ENCODE data around the gene TLR3.
A peak's percentile ranks its signal among the peaks of the same experiment; 100 is the strongest.

TLR3 gene

DNA sequence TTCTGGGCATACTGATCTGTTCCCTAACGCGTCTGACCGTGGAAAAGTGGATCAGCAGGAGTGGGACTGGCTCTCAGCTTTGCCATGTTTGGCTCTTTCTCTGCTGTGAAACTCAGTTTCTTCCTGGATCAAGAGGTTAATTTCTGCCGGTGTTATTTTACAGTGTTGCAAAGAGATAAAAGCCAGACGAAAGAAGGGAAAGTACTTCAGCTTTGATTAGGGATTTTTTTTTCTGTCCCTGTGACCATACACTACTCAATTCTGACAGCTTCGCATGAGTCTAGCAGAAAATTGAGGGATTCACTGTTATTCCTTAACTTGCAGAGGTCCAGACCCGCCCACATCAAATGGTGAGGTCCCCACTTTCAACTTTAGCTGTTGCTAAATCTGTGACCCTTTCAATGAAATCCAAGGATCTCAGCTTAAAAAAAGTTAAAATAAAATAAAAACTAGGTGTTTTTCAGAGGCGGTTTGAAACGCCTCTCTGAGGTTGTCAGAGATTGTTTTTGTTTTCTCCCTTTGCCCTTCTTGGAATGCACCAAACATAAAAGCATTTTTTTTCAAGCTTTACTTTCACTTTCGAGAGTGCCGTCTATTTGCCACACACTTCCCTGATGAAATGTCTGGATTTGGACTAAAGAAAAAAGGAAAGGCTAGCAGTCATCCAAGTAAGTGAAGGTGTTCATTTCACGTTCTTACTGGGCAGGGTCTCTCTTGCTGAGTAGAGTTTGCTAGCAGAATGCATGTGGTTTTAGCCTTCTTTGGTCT is at the start of gene TLR3:
Gene TLR3 (plus strand): TSS at position 576 of the 768 bp plus-strand sequence. CDS start 7,464 bp downstream, outside the sequence.
- peak within 1 kb of the TSS; percentile 56 for H3K4me3 ChIP-seq (ENCODE audit: low read depth, low read length)
- TF ChIP-seq, protein P1, sequence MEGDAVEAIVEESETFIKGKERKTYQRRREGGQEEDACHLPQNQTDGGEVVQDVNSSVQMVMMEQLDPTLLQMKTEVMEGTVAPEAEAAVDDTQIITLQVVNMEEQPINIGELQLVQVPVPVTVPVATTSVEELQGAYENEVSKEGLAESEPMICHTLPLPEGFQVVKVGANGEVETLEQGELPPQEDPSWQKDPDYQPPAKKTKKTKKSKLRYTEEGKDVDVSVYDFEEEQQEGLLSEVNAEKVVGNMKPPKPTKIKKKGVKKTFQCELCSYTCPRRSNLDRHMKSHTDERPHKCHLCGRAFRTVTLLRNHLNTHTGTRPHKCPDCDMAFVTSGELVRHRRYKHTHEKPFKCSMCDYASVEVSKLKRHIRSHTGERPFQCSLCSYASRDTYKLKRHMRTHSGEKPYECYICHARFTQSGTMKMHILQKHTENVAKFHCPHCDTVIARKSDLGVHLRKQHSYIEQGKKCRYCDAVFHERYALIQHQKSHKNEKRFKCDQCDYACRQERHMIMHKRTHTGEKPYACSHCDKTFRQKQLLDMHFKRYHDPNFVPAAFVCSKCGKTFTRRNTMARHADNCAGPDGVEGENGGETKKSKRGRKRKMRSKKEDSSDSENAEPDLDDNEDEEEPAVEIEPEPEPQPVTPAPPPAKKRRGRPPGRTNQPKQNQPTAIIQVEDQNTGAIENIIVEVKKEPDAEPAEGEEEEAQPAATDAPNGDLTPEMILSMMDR (IDR thresholded peaks at IDR 0.05; ENCODE audit: low read depth, low read length): no peak

DNA sequence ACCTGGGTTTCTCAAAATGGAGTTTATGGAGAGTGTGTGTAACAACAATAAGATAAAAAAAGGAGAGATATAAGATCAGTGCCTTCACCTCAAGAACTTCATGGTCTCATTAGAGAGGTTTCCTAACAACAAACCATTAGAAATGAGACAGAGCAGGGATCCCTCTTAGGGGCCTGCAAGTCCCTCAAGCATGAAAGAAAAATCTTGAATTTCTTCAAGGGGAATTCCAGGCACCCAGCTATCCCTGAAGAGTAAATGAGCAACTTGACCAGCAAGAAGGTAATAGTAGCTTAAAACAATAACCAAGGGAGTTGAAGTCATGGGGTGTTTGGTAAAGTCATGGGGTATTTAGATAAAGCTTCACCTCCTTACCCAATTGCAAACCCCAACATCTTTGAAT is 49.7 kb upstream of the TLR3 start:
- H3K4me3 ChIP-seq (ENCODE audit: low read depth, low read length): no peak overlapping the region
- TF ChIP-seq, protein P1 (IDR thresholded peaks at IDR 0.05; ENCODE audit: low read depth, low read length): no peak

DNA sequence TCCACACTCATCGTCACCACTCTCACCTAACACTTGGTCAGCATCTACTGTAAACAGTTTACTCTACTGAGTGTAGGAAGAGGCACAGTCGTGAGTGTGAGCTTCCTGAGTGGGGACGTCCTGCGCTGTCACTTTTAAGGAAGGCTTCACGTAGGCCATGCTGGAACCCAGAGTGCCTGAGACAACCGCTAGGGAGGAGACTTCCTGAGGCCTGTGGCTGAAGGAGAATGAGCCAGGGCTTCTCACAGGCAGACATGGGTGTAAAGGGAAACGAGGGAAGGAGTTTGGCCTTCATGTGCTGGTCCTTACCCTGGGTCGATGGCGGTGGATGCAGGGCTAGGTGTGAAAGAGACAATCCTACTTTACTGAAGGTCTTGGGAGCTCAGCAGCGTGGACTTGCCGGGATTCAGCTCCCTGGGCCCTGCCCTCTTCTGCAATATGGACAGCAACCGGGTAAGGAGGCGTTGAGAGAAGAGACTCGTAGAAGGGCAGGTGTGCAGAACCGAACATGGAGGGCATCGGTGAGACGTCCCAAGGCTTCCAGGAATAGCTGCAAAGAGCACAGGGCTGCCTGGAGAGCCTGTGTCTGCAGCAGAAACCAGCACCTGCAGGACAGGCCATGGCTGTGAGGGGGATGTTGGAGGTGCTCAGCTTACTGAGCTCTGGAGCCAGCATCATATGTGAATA is 48.7 kb upstream of the TLR3 start:
- H3K4me3 ChIP-seq (ENCODE audit: low read depth, low read length): no peak overlapping the region
- TF ChIP-seq, protein P1 (IDR thresholded peaks at IDR 0.05; ENCODE audit: low read depth, low read length): no peak

DNA sequence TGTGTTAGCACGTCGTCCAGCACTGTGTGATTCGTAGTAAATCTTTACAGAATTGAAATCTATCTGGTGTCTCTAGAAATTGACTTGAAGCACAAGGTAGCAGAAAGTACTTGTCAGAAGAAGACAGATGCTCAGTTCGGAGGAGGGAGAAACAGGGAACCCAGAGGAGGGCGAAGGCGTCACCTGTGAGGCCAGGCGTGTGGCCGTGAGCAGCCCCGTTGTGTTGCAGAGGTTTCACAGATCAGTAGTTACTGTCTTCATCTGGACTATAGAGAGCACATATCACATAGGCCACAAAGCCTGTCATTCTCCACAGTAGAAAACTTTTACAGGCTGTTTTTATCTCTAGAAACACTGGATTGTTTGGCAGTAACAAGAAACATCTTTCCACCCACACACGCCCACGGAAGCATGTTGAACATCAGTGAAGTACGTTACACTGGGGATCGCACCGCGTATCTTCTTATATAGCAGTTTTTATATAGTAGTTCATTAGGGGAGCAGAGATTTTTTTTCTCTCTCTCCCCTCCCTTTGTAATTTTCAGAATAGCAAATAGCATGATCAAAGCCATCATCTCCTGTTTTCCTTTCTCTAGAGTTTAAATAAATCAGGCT is 48.1 kb upstream of the TLR3 start:
- H3K4me3 ChIP-seq (ENCODE audit: low read depth, low read length): no peak overlapping the region
- TF ChIP-seq, protein P1 (IDR thresholded peaks at IDR 0.05; ENCODE audit: low read depth, low read length): no peak

DNA sequence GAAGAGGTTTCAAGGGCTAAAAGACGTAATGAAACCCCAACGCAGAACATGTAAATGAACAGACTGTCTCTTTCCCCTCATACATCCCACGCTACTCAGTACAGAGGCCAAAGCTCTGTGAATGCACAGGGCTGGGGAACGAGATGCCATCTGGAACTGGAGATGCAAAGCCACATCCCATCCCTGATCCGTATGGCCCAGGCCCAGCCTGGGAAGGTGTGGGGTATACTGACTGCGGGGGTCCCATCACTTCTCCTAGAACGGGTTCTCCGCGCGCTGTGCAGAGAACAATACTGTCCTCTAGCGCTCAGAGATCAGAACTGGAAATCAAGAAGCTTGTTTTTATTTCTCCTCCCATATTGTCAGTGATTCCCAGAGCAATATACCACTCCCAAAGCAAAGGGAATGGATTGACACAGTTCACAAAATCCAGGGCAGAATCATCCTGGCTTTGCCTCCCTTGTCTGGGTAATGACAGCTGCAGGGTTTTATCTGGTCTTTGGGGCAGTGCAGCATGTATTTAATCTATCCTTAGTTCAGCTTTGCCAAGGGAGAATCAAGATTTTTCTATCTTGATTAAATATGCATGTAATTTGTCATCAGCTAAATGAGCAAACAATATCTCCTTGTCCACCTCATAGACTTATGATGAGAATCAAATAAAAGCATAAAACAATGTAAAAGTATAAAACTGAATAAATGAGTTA is 47.3 kb upstream of the TLR3 start:
- H3K4me3 ChIP-seq (ENCODE audit: low read depth, low read length): no peak overlapping the region
- TF ChIP-seq, protein P1 (IDR thresholded peaks at IDR 0.05; ENCODE audit: low read depth, low read length): peak; percentile 83

DNA sequence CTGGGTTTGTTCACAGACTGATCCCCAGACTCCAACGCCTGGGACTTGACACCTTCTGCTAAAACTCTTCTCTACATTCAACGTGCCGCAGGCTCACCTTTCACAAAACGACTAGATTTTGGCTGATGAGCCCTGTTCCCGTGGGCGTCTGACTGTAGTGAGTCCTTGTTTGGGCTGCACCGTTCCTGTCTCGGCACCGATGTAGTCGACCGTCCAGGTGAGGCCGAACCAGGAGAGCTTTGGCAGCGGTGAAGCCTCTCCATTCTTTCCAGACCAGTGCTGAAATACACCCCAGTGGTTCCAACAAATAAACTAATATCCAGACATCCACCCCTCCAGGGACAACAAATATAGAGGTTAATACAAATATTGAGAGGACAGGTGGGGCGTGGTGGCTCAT is 45.0 kb upstream of the TLR3 start:
- TF ChIP-seq, protein P1 (IDR thresholded peaks at IDR 0.05; ENCODE audit: low read depth, low read length): no peak
- H3K4me3 ChIP-seq (ENCODE audit: low read depth, low read length): no peak overlapping the region
